ENCODE measurements around the gene DCLK1.

DNA sequence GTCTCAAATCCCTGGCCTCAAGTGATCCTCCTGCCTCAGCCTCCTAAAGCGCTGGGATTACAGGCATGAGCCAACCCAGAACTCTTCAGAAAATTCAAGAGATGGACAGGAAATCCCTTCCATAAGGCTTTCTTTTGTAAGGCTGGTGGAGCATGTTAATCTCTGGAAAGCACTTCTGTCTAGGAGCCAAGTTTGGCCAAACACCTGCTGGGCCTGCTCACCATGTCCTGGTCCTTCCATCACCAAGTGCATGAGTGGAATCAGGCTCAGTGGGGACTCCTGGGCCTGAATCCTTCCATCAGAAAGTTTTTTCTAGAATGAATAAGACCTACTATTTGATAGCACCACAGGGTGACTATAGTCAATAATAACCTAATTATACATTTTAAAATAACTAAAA is 148.0 kb downstream of the DCLK1 start:
- TF ChIP-seq CTCF (IDR thresholded peaks at IDR 0.05) (no peak), EZH2phosphoT487 (IDR thresholded peaks at IDR 0.05) (no peak), EZH2 (IDR thresholded peaks at IDR 0.05) (no peak)
